DMS 273 (cell line): ENCODE results near the gene COG5.
A peak's percentile ranks its signal among the peaks of the same experiment; 100 is the strongest.
"Not testable (repeated sequence)": the region's sequence is repeated elsewhere in the genome, so short reads cannot be mapped to it uniquely, and the experiment has no call there.

ENCODE experiments used
- DNase-seq: peaks from one replicate; lab custom pipeline; 2025; ENCODE audit not compliant: unreplicated experiment; lab: John Stamatoyannopoulos, UW

COG5 gene

DNA sequence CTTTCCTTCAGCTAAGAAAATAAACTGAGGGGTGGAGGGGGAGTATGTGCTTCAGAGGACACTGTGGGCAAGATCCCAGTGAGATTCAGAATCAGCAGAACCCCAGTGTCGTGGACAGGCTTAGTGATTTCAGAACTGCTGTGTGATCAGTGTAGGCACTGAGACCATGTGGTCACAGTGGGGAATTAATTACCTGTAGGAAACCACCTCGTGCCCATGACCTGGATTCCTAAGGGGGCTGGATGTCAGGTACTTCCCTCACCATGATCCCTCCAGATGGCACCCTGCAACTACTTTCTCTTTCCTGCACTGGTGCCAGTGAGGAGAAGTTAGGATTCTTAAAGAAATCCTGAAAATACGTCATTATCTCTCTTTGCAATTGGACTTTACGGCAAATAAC lies 330.5 kb downstream of the COG5 start:
- peak; percentile 19 for DNase-seq

DNA sequence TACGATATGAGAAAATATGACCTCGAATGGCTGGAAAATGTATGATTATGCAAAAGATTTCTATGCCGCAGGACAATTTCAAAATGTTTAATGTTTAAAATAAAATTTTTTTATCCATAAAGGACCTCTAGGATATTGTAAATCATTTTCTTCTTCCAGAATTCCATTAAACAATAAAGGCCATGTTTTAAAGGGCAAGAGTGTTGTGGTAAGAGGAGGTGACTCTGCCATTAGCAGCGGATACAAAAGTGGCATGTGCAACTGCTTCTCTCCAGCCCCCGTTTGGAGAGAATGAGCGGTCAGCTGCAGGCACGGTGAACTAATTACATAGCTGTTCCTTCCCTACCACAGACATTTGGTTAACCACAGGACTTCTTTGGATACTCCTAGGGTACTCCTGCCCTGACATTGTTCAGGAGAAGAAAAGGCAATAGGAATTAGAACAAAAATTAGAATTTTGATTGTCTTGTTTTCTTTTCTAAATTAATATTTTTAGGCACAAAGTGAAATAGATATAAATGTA lies 331.1 kb downstream of the COG5 start:
- no peak for DNase-seq

DNA sequence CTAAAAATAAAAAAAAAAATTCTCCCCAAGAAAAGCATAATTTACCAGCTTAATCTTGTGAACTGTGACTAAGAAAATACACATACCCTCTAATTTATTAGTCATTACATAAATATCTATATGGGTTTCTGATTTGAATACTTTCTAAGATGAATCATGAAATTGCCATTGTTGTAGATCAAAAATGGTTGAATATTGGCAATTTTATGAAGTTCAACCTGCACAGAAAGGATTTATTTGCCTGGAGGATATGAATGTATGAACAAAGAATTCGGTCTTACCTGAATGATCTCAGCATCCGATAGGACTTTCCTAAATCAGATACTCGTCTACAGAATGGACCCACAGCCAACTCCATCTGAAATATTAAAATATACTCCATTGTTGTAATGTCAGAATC lies 333.4 kb downstream of the COG5 start:
- no peak for DNase-seq

- no peak for DNase-seq
These were observed 335.4 kb downstream of the COG5 start for GRCh38 chr7:107228291-107228690.

DNA sequence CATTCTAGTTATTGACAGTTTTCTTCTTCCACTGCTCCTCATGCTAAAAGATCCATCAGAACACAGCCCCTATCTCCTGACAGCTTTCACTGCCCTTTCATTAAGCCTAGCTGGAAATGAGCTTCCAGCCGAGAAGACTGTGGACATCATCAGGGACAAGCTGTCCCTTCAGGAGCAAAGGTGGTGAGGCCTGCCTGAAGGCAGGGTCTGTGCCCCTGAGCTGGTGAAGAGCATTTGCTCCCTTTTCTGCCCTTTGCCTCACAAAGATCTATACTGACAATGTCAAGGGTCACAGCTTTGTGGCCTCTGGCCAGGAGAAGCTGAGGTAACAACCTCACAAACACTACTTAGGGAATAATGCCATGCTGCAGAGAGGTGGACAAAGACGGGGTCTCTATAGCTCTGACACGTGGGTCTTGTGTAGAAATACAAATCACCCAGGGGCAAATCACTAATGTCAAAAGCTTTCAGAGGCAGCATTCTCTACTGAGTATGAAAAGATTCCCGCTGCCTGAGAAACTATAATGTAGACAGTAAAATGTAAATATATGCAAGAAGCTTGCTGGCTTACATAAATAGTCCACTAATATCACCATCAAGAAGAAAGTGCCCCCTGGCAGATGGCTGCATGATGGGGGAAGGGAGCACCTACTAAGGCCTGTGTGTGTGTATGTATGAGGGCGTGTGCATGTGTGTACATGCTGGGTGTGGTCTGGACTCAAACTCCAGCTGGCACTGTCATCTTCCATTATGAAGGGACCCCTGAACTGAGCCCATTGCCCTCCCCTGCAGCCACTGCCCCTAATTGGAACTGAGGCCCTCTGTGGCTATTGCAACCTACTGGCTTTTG lies 339.1 kb downstream of the COG5 start:
- peak; percentile 76 for DNase-seq

- not testable (repeated sequence) for DNase-seq
These were observed 342.9 kb downstream of the COG5 start for GRCh38 chr7:107220806-107221205.

DNA sequence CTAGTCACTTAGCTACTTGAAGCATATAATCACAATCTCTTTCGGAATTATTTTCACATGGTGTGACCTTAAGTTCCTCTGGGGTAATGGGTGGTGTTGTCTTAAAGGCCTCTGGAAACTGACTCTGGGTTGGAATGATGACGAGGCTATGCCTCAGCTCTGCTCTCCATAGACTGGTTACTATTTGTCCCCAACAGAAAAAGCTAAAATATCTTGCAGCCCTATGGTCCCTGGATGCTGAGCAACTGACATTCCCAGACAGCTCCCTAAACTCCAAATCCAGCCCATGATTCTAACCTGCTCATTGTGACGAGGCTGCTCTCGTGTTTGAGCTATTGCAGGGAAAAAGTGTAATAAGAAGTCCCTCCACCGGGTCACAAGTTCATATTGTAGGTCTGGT lies 343.4 kb downstream of the COG5 start:
- no peak for DNase-seq

DNA sequence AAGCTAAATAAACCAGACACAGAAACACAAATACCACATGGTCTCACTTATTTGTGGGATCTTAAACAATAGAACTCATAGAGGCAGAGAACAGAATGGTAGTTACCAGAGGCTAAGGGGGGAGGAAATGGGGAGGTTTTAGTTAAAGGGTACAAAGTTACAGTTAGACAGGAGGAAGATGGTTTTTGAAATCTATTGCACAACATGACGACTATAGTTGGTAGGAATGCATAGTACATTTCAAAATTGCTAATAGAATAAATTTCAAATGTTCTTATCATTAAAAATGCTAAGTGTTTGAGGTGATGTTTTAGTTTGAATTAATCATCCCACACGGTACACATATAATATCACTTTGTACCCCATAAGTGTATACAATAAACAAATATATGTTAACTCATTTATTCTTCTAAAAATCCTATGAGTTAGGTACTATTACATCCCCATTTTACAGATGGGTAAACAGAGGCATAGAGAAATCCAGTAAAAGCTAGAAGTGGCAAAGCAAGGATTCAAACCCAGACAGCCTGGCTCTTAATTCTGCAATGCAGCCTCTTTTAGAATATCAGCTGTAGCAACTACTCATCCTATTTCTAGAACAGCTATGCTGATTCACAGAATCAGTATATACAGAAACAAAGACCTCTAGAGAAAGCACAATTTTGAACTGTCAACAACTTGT lies 344.0 kb downstream of the COG5 start:
- no peak for DNase-seq

GRCh38 chr7:107213945-107214344 lies 349.8 kb downstream of the COG5 start:
- no peak for DNase-seq

GRCh38 chr7:107213193-107213788 lies 350.4 kb downstream of the COG5 start:
- DNase-seq: no peak

- DNase-seq: no peak
These were observed 351.0 kb downstream of the COG5 start for GRCh38 chr7:107212725-107213124.

- DNase-seq: no peak
These were observed 353.3 kb downstream of the COG5 start for GRCh38 chr7:107210400-107210799.

GRCh38 chr7:107209565-107209964 lies 354.2 kb downstream of the COG5 start:
- no peak for DNase-seq

DNA sequence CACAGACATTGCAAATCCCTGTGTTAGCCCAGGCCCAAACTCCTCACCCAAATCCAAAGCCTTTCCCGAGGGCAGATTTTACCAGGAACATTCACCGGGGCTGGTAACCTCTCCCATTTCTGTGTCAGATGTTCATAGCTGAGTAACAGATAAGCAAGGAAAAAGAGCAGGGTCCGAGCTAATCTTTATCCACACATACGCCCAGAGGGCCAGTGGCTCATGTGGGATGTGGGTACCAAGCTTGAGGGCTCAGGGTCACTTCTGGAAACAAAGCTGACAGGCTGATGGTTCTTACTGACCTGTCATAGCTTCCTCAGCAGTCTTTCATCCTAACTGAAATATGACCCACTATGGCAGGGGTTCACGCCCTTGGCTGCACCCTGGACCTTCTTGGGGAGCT lies 355.2 kb downstream of the COG5 start:
- DNase-seq: no peak

DNA sequence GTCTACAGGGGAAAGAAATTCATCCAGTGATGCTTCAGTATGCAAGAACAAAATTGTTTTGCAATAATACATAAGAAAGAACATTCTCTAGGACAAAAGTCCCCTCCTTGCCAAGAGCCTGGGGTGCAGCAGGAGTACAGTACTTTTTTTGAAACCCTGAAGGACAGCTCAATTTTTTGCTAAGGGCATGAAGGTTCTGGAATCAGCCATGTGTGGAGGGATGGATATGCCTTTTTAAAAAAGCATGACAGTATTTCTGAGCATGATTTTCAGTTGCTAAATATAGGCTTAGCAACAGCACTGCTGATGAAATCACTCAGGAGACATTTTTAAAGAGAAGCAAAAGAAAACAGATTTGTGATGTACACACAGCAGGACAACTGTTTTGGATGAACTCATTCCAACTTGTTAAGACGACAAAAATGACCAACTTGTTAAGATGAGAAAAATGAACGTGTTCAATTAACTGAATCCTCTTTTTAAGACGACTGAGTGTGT lies 355.6 kb downstream of the COG5 start:
- no peak for DNase-seq

DNA sequence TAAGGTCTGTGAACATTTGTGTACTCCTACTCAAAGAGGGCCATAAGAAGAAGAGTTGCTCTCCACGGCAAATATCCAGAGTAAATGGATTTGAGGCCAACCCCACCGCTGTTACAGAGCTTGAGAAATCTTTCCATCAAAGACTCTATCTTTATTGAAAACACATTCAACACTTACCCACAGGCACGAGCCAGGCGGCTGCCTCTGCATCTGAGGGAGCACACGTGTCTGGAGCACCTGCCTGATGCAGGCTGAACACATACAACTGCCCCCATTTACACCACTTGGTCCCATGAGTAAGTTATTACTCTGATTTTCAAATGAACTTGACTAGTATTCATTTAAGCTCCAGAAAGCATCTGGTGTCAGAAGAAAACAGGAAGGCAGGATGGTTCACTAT lies 356.3 kb downstream of the COG5 start:
- no peak for DNase-seq

GRCh38 chr7:107206706-107207105 lies 357.0 kb downstream of the COG5 start:
- DNase-seq: no peak

GRCh38 chr7:107206136-107206535 lies 357.6 kb downstream of the COG5 start:
- no peak for DNase-seq

DNA sequence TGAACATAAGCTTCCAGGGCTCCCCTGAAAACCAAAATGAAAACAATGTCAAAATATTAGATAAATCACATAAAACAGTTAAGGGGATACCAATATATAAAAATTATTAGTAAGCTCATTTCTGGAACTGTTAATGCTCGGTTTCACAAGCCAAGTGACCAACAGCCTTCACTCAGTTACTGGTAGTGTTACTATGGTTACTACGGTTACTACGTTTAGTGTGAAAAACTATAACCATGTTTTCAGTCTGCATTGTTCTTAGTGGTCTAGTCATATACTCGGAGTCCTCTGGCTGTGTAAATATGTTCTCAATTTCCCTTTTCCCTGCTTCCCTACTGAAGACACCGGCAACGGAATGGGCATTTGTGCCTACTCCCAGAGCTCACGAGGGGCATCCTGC lies 360.1 kb downstream of the COG5 start:
- DNase-seq: no peak

DNA sequence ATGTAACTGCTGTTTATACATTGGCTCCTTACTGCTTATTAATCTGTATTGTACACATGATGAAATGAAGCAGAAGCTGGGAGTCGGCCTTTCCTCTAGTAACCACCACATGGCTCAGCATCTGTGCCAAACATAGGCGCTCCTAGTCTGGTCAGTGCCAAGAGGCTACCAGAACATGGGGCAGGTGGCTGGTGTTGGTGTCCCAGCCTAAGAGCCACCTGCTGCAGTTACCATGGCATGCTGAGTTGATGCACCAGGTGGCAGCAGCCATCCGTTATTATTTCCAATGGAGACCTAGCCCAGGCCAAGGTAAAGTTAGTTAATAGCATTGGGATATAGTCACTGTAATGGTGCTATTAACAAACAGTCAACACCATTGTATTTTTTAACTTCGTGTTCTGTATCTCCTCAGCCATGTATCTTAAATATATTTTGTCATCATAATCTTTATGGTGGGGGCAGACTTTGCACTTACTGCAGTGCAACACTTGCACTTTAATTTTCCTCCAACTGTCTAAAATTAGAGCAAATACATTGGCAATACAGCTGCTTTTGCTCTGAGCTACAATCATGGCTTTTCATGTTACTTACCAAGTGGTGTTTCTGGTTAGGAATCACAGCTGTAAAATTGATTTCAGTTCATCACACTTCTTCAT lies 361.8 kb downstream of the COG5 start:
- peak; percentile 95 for DNase-seq
